HPDE6-E6E7 (cell line): ENCODE data around the gene MCEMP1.
A peak's percentile ranks its signal among the peaks of the same experiment; 100 is the strongest.

Experiments used
- DNase-seq: peaks from one replicate; pipeline ENCODE4 v3.0.0; 2011; ENCODE audit warnings: missing footprints; ENCODE audit errors: extremely low spot score

The MCEMP1 gene

GRCh38 chr19:7670790-7671189 is 6.1 kb upstream of the MCEMP1 start:
- DNase-seq, result no peak

- no peak for DNase-seq
Observed at GRCh38 chr19:7672522-7672921, 4.4 kb upstream of the MCEMP1 start.

GRCh38 chr19:7674010-7675005 is 2.6 kb upstream of the MCEMP1 start:
- DNase-seq, result peak; percentile 50

GRCh38 chr19:7676376-7676775 is 514 bp upstream of the MCEMP1 start:
- no peak for DNase-seq

GRCh38 chr19:7677669-7678311 is 900 bp downstream of the MCEMP1 start:
- no peak for DNase-seq

GRCh38 chr19:7678971-7679751 is 2.3 kb downstream of the MCEMP1 start:
- DNase-seq, result no peak

- no peak for DNase-seq
Observed at GRCh38 chr19:7679771-7680605, 3.1 kb downstream of the MCEMP1 start.

- peak; percentile 72 for DNase-seq
Observed at GRCh38 chr19:7680606-7681339, 3.9 kb downstream of the MCEMP1 start, which contains the start of gene TRAPPC5. TSS of gene TRAPPC5 (plus strand) at chr19:7680833. CDS start at chr19:7682254, 1,421 bp downstream.

- no peak for DNase-seq
Observed at GRCh38 chr19:7681340-7682174, 4.7 kb downstream of the MCEMP1 start.

- DNase-seq, result no peak
Observed at GRCh38 chr19:7682175-7682855, 5.4 kb downstream of the MCEMP1 start.

GRCh38 chr19:7685546-7686445 is 8.9 kb downstream of the MCEMP1 start:
- DNase-seq, result no peak

GRCh38 chr19:7687177-7687576 is 10.3 kb downstream of the MCEMP1 start:
- no peak for DNase-seq

GRCh38 chr19:7689165-7689564 is 12.3 kb downstream of the MCEMP1 start:
- no peak for DNase-seq

GRCh38 chr19:7690779-7691258 is 13.9 kb downstream of the MCEMP1 start:
- DNase-seq, result no peak

- no peak for DNase-seq
Observed at GRCh38 chr19:7691497-7691896, 14.6 kb downstream of the MCEMP1 start.

- DNase-seq, result no peak
Observed at GRCh38 chr19:7692417-7693088, 15.7 kb downstream of the MCEMP1 start.

- no peak for DNase-seq
Observed at GRCh38 chr19:7694499-7694898, 17.6 kb downstream of the MCEMP1 start.
